Neuron (in vitro differentiated cells): ENCODE data around the gene GNG7.
"Not testable (repeated sequence)": the region's sequence is repeated elsewhere in the genome, so short reads cannot be mapped to it uniquely, and the experiment has no call there.

Experiments used
- H2AFZ ChIP-seq: one replicate; pipeline ENCODE4 v1.6.1; 2013; ENCODE audit warnings: low read depth, mild to moderate bottlenecking, inconsistent platforms, low read length, moderate library complexity
- H3K27me3 ChIP-seq: one replicate; pipeline ENCODE4 v1.6.1; 2013; ENCODE audit warnings: low read length; ENCODE audit not compliant: insufficient read depth
- H3K36me3 ChIP-seq: one replicate; pipeline ENCODE4 v1.6.1; 2013; ENCODE audit warnings: low read length; ENCODE audit not compliant: insufficient read depth
- H3K4me1 ChIP-seq: one replicate; pipeline ENCODE4 v1.6.1; 2013; ENCODE audit warnings: low read length; ENCODE audit not compliant: insufficient read depth
- H3K4me3 ChIP-seq: 2 replicates; pipeline ENCODE4 v1.5.1; 2013; ENCODE audit warnings: mild to moderate bottlenecking, low read length, moderate library complexity
- H3K9me3 ChIP-seq: one replicate; pipeline ENCODE4 v1.6.1; 2013; ENCODE audit warnings: low read length

GNG7 gene

GRCh38 chr19:2478756-2479555 lies 223.5 kb downstream of the GNG7 start:
- Histone ChIP-seq H3K27me3 (no peaks in the 10 kb centered on the region), H3K4me1 (peaks cover 22% of the 10 kb centered on the region), H3K9me3 (peaks cover 1% of the 10 kb centered on the region), H3K36me3 (no peaks in the 10 kb centered on the region), H2AFZ (no peak overlapping the region), H3K4me3 (no peak overlapping the region)

- no peak overlapping the region for H2AFZ ChIP-seq
- H3K9me3 ChIP-seq = peaks cover 1% of the 10 kb centered on the region
- no peaks in the 10 kb centered on the region for H3K27me3 ChIP-seq
- no peak overlapping the region for H3K4me3 ChIP-seq
- H3K4me1 ChIP-seq = peaks cover 22% of the 10 kb centered on the region
- H3K36me3 ChIP-seq = no peaks in the 10 kb centered on the region
Measured at GRCh38 chr19:2478278-2478755, 224.2 kb downstream of the GNG7 start.

GRCh38 chr19:2477732-2478191 lies 224.7 kb downstream of the GNG7 start:
- Histone ChIP-seq H3K36me3 (no peaks in the 10 kb centered on the region), H3K27me3 (no peaks in the 10 kb centered on the region), H3K9me3 (peaks cover 1% of the 10 kb centered on the region), H2AFZ (no peak overlapping the region), H3K4me3 (peak overlapping the region; percentile 15), H3K4me1 (peaks cover 22% of the 10 kb centered on the region)

- no peaks in the 10 kb centered on the region for H3K9me3 ChIP-seq
- no peaks in the 10 kb centered on the region for H3K27me3 ChIP-seq
- peak overlapping the region; percentile 78 for H3K4me3 ChIP-seq
- H2AFZ ChIP-seq = no peak overlapping the region
- no peaks in the 10 kb centered on the region for H3K36me3 ChIP-seq
- peaks cover 22% of the 10 kb centered on the region for H3K4me1 ChIP-seq
Measured at GRCh38 chr19:2477141-2477710, 225.3 kb downstream of the GNG7 start.

- peak overlapping the region; percentile 78 for H3K4me3 ChIP-seq
- H3K27me3 ChIP-seq = no peaks in the 10 kb centered on the region
- H3K36me3 ChIP-seq = no peaks in the 10 kb centered on the region
- no peaks in the 10 kb centered on the region for H3K9me3 ChIP-seq
- peaks cover 22% of the 10 kb centered on the region for H3K4me1 ChIP-seq
- H2AFZ ChIP-seq = no peak overlapping the region
Measured at GRCh38 chr19:2476451-2477140, 225.9 kb downstream of the GNG7 start.

GRCh38 chr19:2475702-2476450 lies 226.6 kb downstream of the GNG7 start, which contains the start of gene GADD45B:
Gene GADD45B, plus strand, starts transcription at chr19:2476127. Its CDS starts 232 bp downstream, at chr19:2476359.
- Histone ChIP-seq H3K4me1 (peaks cover 22% of the 10 kb centered on the region), H3K36me3 (no peaks in the 10 kb centered on the region), H3K27me3 (no peaks in the 10 kb centered on the region), H2AFZ (no peak within 1 kb of the TSS), H3K9me3 (no peaks in the 10 kb centered on the region), H3K4me3 (peak within 1 kb of the TSS; percentile 78)

- Histone ChIP-seq H3K4me1 (peaks cover 22% of the 10 kb centered on the region), H3K4me3 (peak overlapping the region; percentile 24), H3K9me3 (no peaks in the 10 kb centered on the region), H3K27me3 (no peaks in the 10 kb centered on the region), H2AFZ (no peak overlapping the region), H3K36me3 (no peaks in the 10 kb centered on the region)
Measured at GRCh38 chr19:2475018-2475701, 227.3 kb downstream of the GNG7 start.

GRCh38 chr19:2474232-2475017 lies 228.1 kb downstream of the GNG7 start:
- H3K4me1 ChIP-seq = peaks cover 24% of the 10 kb centered on the region
- peak overlapping the region; percentile 3 for H3K4me3 ChIP-seq
- H3K9me3 ChIP-seq = no peaks in the 10 kb centered on the region
- no peaks in the 10 kb centered on the region for H3K27me3 ChIP-seq
- no peak overlapping the region for H2AFZ ChIP-seq
- no peaks in the 10 kb centered on the region for H3K36me3 ChIP-seq

- H2AFZ ChIP-seq, H3K27me3 ChIP-seq, H3K4me3 ChIP-seq, H3K9me3 ChIP-seq, H3K36me3 ChIP-seq: not testable (repeated sequence)
- H3K4me1 ChIP-seq = peaks cover 14% of the 10 kb centered on the region
Measured at GRCh38 chr19:2469915-2470200, 232.6 kb downstream of the GNG7 start.

- Histone ChIP-seq H3K36me3 (no peaks in the 10 kb centered on the region), H2AFZ (peak overlapping the region; percentile 6), H3K9me3 (no peaks in the 10 kb centered on the region), H3K27me3 (no peaks in the 10 kb centered on the region), H3K4me1 (peaks cover 12% of the 10 kb centered on the region), H3K4me3 (peak overlapping the region; percentile 13)
Measured at GRCh38 chr19:2469102-2469914, 233.2 kb downstream of the GNG7 start.

- Histone ChIP-seq H3K4me1 (peaks cover 12% of the 10 kb centered on the region), H3K36me3 (no peaks in the 10 kb centered on the region), H3K27me3 (no peaks in the 10 kb centered on the region), H3K9me3 (no peaks in the 10 kb centered on the region), H3K4me3 (no peak overlapping the region), H2AFZ (no peak overlapping the region)
Measured at GRCh38 chr19:2468596-2468995, 233.9 kb downstream of the GNG7 start.
